Kidney (tissue), 14 donors: ENCODE results near the gene PLXNA2. TPM values are rescaled to one million over a fixed set of nuclear protein-coding genes. Genes with fewer than 3 reads are reported as not detected.

ENCODE experiments used
- DNase-seq, 5 donors: peaks; one replicate each; pipeline ENCODE4 v3.0.0-alpha.2; 2013 to 2020
- FAIRE-seq: peaks from 2 replicates; lab custom pipeline; 2012; peaks lifted over from hg19 to GRCh38; lab: Jason Lieb, UNC
- H3K27ac ChIP-seq, 2 donors: one replicate each; pipeline ENCODE4 v1.7.0; 2013; ENCODE audit warnings: low read depth in 2 of 2, low read length in 2 of 2, inconsistent platforms in 1 of 2
- H3K27me3 ChIP-seq: one replicate; pipeline ENCODE4 v1.7.1; 2013; ENCODE audit warnings: low read length, inconsistent platforms; ENCODE audit not compliant: control insufficient read depth, insufficient read depth
- H3K36me3 ChIP-seq, 3 donors: one replicate each; pipeline versions ENCODE4 v1.7.0 to v1.7.1; 2013; ENCODE audit warnings: low read length in 3 of 3, control low read depth in 1 of 3, inconsistent platforms in 1 of 3; ENCODE audit not compliant: insufficient read depth in 3 of 3, control insufficient read depth in 2 of 3
- H3K4me1 ChIP-seq, 3 donors: one replicate each; pipeline versions ENCODE4 v1.7.0 to v1.7.1; 2013; ENCODE audit warnings: low read length in 3 of 3, inconsistent platforms in 1 of 3, low read depth in 1 of 3; ENCODE audit not compliant: control insufficient read depth in 2 of 3, insufficient read depth in 2 of 3
- H3K4me3 ChIP-seq, 3 donors: one replicate each; pipeline versions ENCODE4 v1.7.0 to v1.8.1; 2013; ENCODE audit warnings: low read length in 3 of 3, control low read depth in 1 of 3, inconsistent platforms in 1 of 3
- H3K9ac ChIP-seq, 3 donors: one replicate each; pipeline versions ENCODE4 v1.7.0 to v1.7.1; 2013; ENCODE audit warnings: low read length in 3 of 3, control low read depth in 1 of 3, inconsistent platforms in 1 of 3
- H3K9me3 ChIP-seq, 3 donors: one replicate each; pipeline versions ENCODE4 v1.7.0 to v1.7.1; 2013; ENCODE audit warnings: low read length in 3 of 3, control low read depth in 1 of 3, inconsistent platforms in 1 of 3; ENCODE audit not compliant: control insufficient read depth in 2 of 3, insufficient read depth in 1 of 3
- intact Hi-C: fragments of 100-400 bp; cut with DNase I; formaldehyde crosslinking; loops from one replicate; pipeline ENCODE4 v1.11.1; 2022
- polyA plus RNA-seq: library from polyadenylated mRNA; stranded (reverse); fragments of 350-450 nt; fragmentation: Illumina TruSeq; extraction: RNeasy Lipid Tissue Mini Kit (QIAGEN cat#74804); gene quantifications from one replicate; pipeline ENCODE4 v1.2.3, GENCODE V29; 2014; ENCODE audit warnings: low read depth, low replicate concordance; ENCODE audit not compliant: insufficient read depth
- total RNA-seq: library from RNA; stranded (reverse); fragmentation: NEBNext Ultra II Directional; extraction: Animal tissue kit (Norgen Biotek cat#: 25700); gene quantifications from one replicate; pipeline ENCODE4 v1.2.1, GENCODE V29; 2021
- TF ChIP-seq, protein P1 (sequence below): IDR thresholded peaks from 3 replicates; pipeline ENCODE4 v1.5.1; 2012; ENCODE audit warnings: mild to moderate bottlenecking, moderate library complexity, borderline replicate concordance; ENCODE audit not compliant: insufficient read depth; ENCODE audit errors: extremely low read depth
- donor health status: control.
- donor health status: control.
- donor health status: control.
- donor health status: control.
- donor health status: control.
- donor health status: DM: yes; HTN: yes; CAD: no.
- donor health status: Normal renal cell carcinoma (clear cell type).

Gene PLXNA2
- total and polyA plus RNA-seq, 2 donors from 2014 or later = 2.4 to 27.9 TPM

DNA sequence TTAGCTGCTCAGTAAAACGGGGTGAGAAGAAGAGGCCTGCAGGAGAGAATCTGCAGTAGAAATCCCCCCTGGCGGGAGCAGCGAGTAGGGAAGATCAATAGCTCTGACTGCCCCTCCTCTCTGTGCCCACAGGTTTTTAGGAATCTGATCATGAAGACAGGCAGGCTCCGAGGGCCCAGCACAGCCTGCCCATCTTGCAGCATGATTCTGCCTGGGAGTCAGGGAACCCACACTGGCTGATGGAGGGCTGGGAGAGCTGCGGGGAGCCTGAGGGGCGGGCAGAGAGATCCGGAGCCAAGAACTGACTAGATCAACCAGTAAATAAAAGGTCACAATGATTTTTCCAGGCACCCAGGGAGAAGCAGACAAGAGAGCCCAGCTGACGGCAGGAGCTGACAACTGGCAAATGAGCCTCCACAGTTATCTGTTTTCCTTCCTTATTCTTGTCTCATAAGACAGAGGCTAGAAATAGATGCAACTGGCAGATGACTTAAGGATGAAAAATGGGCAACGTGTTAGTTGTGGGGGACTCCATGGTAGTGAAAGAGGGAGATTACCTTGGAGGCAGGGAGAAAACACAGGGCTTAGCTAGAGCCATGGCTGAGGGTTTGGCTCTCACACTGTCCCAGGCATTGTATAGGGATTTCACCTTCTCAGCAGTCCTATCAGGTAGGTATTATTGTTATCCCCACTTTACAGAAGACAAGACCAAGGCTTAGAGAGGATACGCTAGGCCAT, 116.2 kb downstream of the PLXNA2 start:
- FAIRE-seq = no peak
- Histone ChIP-seq H3K27ac (no peak overlapping the region), H3K4me1 (peaks cover 0 to 7% (median 0%) of the 10 kb centered on the region in 3 donors), H3K9me3 (no peaks in the 10 kb centered on the region), H3K4me3 (no peak overlapping the region), H3K36me3 (no peaks in the 10 kb centered on the region), H3K27me3 (no peaks in the 10 kb centered on the region), H3K9ac (no peak overlapping the region)
- TF ChIP-seq, protein P1, sequence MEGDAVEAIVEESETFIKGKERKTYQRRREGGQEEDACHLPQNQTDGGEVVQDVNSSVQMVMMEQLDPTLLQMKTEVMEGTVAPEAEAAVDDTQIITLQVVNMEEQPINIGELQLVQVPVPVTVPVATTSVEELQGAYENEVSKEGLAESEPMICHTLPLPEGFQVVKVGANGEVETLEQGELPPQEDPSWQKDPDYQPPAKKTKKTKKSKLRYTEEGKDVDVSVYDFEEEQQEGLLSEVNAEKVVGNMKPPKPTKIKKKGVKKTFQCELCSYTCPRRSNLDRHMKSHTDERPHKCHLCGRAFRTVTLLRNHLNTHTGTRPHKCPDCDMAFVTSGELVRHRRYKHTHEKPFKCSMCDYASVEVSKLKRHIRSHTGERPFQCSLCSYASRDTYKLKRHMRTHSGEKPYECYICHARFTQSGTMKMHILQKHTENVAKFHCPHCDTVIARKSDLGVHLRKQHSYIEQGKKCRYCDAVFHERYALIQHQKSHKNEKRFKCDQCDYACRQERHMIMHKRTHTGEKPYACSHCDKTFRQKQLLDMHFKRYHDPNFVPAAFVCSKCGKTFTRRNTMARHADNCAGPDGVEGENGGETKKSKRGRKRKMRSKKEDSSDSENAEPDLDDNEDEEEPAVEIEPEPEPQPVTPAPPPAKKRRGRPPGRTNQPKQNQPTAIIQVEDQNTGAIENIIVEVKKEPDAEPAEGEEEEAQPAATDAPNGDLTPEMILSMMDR = no peak
- DNase-seq = no peak
- intact Hi-C loops = no loop called here

DNA sequence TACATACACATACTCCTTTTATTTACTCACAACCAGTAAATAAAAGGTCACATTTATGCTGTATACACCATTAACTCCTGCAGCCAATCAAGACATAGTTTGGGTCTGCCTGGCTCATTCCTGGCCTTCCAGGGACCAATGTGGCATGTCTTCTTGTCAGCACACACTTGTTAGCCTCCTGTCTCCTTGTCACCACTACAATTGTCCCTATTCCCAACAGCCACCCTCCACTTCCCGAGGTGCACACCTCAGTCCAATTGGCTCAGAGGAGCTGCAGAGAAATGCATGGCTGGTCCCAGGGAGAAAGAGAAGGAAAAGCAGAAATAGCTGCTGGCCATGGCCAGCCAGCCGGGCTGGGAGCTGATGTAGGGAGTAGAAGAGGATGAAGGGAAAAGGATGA, 116.9 kb downstream of the PLXNA2 start:
- intact Hi-C loops = no loop called here
- Histone ChIP-seq H3K4me1 (peaks cover 0 to 6% (median 0%) of the 10 kb centered on the region in 3 donors), H3K4me3 (no peak overlapping the region), H3K9ac (no peak overlapping the region), H3K9me3 (no peaks in the 10 kb centered on the region), H3K36me3 (no peaks in the 10 kb centered on the region), H3K27me3 (no peaks in the 10 kb centered on the region), H3K27ac (no peak overlapping the region)
- DNase-seq (no peak), FAIRE-seq (no peak)
- TF ChIP-seq, protein P1 = no peak

DNA sequence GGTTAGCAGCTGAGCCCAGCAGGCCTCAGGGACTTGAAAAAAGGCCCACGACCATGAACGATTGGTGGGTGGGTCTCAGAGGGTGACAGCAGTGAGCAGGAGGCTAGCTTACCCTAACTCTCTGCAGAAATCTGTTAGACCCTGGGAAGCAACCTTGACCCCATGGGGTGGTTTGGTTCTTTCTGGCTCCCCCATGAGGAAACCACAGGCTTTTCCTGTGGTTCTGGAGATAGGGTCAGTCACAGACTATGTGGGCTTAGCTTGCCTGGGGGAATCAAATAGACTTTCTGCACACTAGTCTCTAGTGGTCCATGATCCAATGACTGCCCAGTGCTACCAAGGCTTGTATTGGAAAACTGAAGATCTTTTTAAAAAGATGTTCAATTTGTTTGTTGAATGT, 118.1 kb downstream of the PLXNA2 start:
- FAIRE-seq (no peak), DNase-seq (no peak)
- TF ChIP-seq, protein P1 = no peak
- Histone ChIP-seq H3K9me3 (no peaks in the 10 kb centered on the region), H3K9ac (no peak overlapping the region), H3K27ac (no peak overlapping the region), H3K4me1 (no peaks in the 10 kb centered on the region), H3K4me3 (no peak overlapping the region), H3K36me3 (no peaks in the 10 kb centered on the region), H3K27me3 (no peaks in the 10 kb centered on the region)
- intact Hi-C loops = no loop called here
